Heart left ventricle (tissue), 13 donors: Measurements from ENCODE around the gene EMILIN3.

Source experiments
- POLR2A ChIP-seq, 2 donors: fragments of 450-650 bp; IDR thresholded peaks; one replicate each; pipeline ENCODE4 v1.6.1; 2017; ENCODE audit warnings: antibody characterized with exemption in 2 of 2, mild to moderate bottlenecking in 2 of 2, moderate library complexity in 2 of 2
- TF ChIP-seq, protein P1 (sequence below), 12 donors: fragments of 200-600 bp; sonication (generic) in 4 of 12; IDR thresholded peaks; one replicate each; pipeline versions ENCODE4 v1.5.0 to v1.8.0; 2018 to 2022; ENCODE audit warnings: antibody characterized with exemption in 12 of 12, mild to moderate bottlenecking in 5 of 12
- donor health status: ischemic (EF 13 %, LVEDD 7.1; RV severe dilation, severe dysfunction).
- donor health status: DM: no; HTN: yes; CAD: no.
- donor health status: DM: no; HTN: no; CAD: no.
- donor health status: ischemic (EF 25% LVEDD 6.9; RV normal size, moderate dysfunction).
- donor health status: ischemic (EF 25% LVEDD 5.7; RV mildly dilated, moderate dysfunction).
- donor health status: ischemic (EF 35%, LVEDD 5.7; RV mildly dilated, moderate dysfunction).
- donor health status: nonischemic (EF 11% LVEDD 7.7; RV severe dilation, severe dysfunction).
- donor health status: DM: yes; HTN: yes; CAD: no.
- donor health status: PGD.
- donor health status: ischemic (EF 29% LVEDD 5.4; RV normal size, mild dysfunction).
- donor health status: nonischemic (EF 23%, LVEDD 6.1; RV moderate dilation, normal function).

DNA sequence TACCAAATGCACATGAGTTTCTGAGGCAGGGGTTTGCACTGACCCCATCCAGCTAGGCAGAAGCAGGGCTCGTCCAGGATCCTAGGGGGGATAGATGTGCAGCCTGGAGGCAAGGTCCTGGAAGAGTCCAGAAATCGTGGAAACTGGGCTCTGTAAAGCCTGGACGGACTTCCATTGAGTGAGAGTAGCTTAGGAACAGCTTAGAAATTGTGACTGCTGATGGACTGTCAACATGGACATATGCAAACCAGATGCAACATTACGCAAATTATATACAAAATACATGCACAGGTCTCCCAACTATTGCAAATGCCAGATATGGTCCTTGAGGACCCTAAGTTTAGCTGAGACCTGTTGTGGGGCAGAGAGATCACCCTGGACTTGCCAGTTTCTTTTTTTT, 4.8 kb upstream of the EMILIN3 start:
- TF ChIP-seq, protein P1, sequence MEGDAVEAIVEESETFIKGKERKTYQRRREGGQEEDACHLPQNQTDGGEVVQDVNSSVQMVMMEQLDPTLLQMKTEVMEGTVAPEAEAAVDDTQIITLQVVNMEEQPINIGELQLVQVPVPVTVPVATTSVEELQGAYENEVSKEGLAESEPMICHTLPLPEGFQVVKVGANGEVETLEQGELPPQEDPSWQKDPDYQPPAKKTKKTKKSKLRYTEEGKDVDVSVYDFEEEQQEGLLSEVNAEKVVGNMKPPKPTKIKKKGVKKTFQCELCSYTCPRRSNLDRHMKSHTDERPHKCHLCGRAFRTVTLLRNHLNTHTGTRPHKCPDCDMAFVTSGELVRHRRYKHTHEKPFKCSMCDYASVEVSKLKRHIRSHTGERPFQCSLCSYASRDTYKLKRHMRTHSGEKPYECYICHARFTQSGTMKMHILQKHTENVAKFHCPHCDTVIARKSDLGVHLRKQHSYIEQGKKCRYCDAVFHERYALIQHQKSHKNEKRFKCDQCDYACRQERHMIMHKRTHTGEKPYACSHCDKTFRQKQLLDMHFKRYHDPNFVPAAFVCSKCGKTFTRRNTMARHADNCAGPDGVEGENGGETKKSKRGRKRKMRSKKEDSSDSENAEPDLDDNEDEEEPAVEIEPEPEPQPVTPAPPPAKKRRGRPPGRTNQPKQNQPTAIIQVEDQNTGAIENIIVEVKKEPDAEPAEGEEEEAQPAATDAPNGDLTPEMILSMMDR (IDR thresholded peaks at IDR 0.05), result no peak
- no peak for TF ChIP-seq POLR2A (IDR thresholded peaks at IDR 0.05)
